ENCODE data around the gene AEBP1.

AEBP1 gene

DNA sequence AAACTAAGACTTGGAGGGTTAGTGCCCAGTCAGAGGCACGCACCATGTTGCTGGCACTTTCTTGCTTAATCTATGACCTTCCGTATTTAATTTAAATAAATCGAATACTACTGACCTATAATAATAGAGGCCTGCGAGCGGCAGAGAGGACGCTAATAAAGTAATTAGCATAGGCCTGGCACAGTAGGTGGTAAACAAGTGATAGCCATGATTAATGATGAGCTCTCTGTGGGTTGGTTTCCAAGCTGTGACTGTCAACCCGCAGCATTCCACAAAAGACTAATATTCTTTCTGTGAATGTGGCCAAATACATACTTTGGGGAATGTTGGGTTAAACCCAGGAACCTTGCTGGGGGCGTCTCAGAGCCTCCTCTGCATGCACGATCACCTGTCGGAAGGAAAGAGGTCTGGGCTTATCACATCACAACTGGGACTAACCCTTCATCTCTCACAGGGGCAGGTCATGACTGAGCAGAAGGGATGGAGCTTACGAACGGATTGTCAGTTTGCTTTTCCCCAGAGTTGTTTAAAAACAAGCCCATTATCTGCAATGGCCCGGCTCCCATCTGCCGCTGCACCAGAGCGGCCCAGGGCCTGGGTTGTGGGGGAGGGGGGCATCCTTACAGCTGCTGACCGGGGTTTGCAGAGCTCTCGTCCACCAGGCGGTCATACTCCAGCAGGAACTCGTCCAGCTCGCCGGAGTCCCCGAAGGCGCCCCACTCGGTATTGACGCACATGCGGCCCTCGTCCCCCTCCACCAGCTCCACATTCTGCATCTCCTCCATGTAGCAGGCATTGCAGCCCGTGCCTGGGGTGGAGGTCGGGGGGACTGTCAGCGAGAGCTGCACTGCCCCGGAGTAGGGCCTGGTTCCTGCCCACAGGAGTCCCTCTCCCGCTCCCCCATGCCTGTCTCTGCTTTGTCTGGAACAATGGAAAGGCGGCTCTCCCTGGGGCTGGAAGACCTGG lies 43.2 kb downstream of the AEBP1 start:
- Histone ChIP-seq H3K14ac (ENCODE audit: low read length in 2 of 2) (no peak overlapping the region), H2BK12ac (ENCODE audit: low read length in 2 of 2) (no peak overlapping the region), H3K4ac (ENCODE audit: low read depth in 1 of 2, low read length in 2 of 2) (no peak overlapping the region), H3K18ac (ENCODE audit: low read depth in 1 of 2, low read length in 2 of 2) (no peak overlapping the region), H3K23ac (ENCODE audit: low read length in 2 of 2) (no peak overlapping the region), H2AK5ac (ENCODE audit: low read length, severe bottlenecking) (no peak overlapping the region), H3K27ac (ENCODE audit: low read length, poor library complexity, severe bottlenecking) (no peak overlapping the region), H2BK5ac (ENCODE audit: low read depth, low read length, poor library complexity, severe bottlenecking) (no peak overlapping the region), H3K9ac (ENCODE audit: low read length) (no peak overlapping the region), H4K91ac (ENCODE audit: low read length) (no peak overlapping the region), H3K9me3 (ENCODE audit: control insufficient read depth, low read length) (no peaks in the 10 kb centered on the region), H3K27me3 (ENCODE audit: control insufficient read depth in 1 of 2, insufficient read depth in 1 of 2, low read length in 2 of 2) (peaks cover 16 to 22% of the 10 kb centered on the region in 2 experiments), H3K4me1 (ENCODE audit: control insufficient read depth, insufficient read depth, low read depth, low read length) (peaks cover 19% of the 10 kb centered on the region), H2BK15ac (ENCODE audit: low read depth, poor library complexity, severe bottlenecking) (no peak overlapping the region), H2AFZ (ENCODE audit: low read depth, low read length) (no peak overlapping the region), H3K79me1 (replicated peaks; ENCODE audit: low read length, poor library complexity, severe bottlenecking) (no peaks in the 10 kb centered on the region), H4K8ac (ENCODE audit: low read length) (no peak overlapping the region), H3K36me3 (ENCODE audit: control insufficient read depth in 1 of 2, insufficient read depth in 2 of 2, low read depth in 1 of 2, low read length in 2 of 2) (no peaks in the 10 kb centered on the region), H2BK120ac (ENCODE audit: low read depth, low read length) (no peak overlapping the region), H3K4me2 (ENCODE audit: low read length, poor library complexity, severe bottlenecking) (no peak overlapping the region), H3K4me3 (ENCODE audit: insufficient read depth in 1 of 2, low read depth in 1 of 2, low read length in 2 of 2) (no peak overlapping the region)
- no peak for DNase-seq
- WGBS = 85% methylated on average over 33 of the region's 33 CpGs

DNA sequence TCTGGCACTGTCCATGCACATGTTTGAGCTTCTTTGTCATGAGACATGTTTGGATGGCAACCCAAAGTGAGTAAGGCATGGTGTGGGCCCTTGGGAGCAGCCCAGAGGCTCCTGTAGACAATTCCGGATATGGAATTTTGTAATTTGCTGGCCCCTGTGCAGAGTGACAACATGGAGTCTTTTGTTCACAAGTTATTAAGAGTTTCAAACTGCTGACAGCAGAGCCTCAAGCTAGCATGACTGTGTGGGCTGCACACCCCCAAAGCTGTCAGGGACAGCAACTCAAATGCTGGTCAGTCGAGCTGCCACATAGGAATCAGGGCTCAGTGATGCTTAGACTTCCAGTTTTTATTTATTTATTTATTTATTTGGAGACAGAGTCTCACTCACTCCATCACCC lies 44.0 kb downstream of the AEBP1 start:
- peaks cover 19% of the 10 kb centered on the region for H3K4me1 ChIP-seq (ENCODE audit: control insufficient read depth, insufficient read depth, low read depth, low read length)
- no peak overlapping the region for H2BK120ac ChIP-seq (ENCODE audit: low read depth, low read length)
- no peak overlapping the region for H3K14ac ChIP-seq (ENCODE audit: low read length in 2 of 2)
- H3K23ac ChIP-seq (ENCODE audit: low read length in 2 of 2) = no peak overlapping the region
- no peak overlapping the region for H2BK15ac ChIP-seq (ENCODE audit: low read depth, poor library complexity, severe bottlenecking)
- no peak for DNase-seq
- H4K8ac ChIP-seq (ENCODE audit: low read length) = no peak overlapping the region
- no peaks in the 10 kb centered on the region for H3K36me3 ChIP-seq (ENCODE audit: control insufficient read depth in 1 of 2, insufficient read depth in 2 of 2, low read depth in 1 of 2, low read length in 2 of 2)
- H3K27ac ChIP-seq (ENCODE audit: low read length, poor library complexity, severe bottlenecking) = no peak overlapping the region
- no peak overlapping the region for H3K4me3 ChIP-seq (ENCODE audit: insufficient read depth in 1 of 2, low read depth in 1 of 2, low read length in 2 of 2)
- no peaks in the 10 kb centered on the region for H3K9me3 ChIP-seq (ENCODE audit: control insufficient read depth, low read length)
- H2BK12ac ChIP-seq (ENCODE audit: low read length in 2 of 2) = no peak overlapping the region
- H3K9ac ChIP-seq (ENCODE audit: low read length) = no peak overlapping the region
- H3K4ac ChIP-seq (ENCODE audit: low read depth in 1 of 2, low read length in 2 of 2) = no peak overlapping the region
- no peak overlapping the region for H2BK5ac ChIP-seq (ENCODE audit: low read depth, low read length, poor library complexity, severe bottlenecking)
- peaks cover 16 to 22% of the 10 kb centered on the region in 2 experiments for H3K27me3 ChIP-seq (ENCODE audit: control insufficient read depth in 1 of 2, insufficient read depth in 1 of 2, low read length in 2 of 2)
- no peak overlapping the region for H4K91ac ChIP-seq (ENCODE audit: low read length)
- H3K4me2 ChIP-seq (ENCODE audit: low read length, poor library complexity, severe bottlenecking) = no peak overlapping the region
- 92% methylated on average over 2 of the region's 2 CpGs for WGBS
- no peak overlapping the region for H3K18ac ChIP-seq (ENCODE audit: low read depth in 1 of 2, low read length in 2 of 2)
- H2AFZ ChIP-seq (ENCODE audit: low read depth, low read length) = no peak overlapping the region
- H3K79me1 ChIP-seq (replicated peaks; ENCODE audit: low read length, poor library complexity, severe bottlenecking) = no peaks in the 10 kb centered on the region
- no peak overlapping the region for H2AK5ac ChIP-seq (ENCODE audit: low read length, severe bottlenecking)

DNA sequence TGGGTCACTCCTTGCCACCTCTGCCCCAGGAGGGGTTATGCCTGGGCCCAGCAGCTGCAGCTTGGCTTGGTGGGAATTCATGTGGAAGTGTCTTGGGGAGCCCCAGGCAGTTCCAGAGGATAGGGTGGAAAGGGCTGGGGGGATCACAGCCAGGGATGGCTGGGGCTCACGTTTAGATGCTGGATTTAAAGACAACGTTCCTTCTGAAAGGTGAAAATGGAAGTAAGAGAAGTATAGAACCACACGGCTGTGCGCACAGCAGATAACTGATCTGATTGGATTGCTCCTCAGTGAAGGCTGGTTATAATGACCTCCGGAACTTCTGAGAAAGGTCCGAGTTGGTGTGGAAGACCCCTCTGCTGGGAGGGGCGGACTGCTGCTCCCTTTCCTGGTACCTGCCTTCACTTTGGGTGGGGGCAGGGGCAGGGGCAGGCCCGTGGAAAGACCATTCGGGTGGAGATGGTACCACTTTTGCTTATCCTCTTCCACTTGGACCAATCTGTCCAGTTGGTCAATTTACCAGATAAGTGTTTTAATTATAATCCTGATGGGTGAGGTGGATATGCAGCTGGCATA lies 44.9 kb downstream of the AEBP1 start:
- Histone ChIP-seq H2BK5ac (ENCODE audit: low read depth, low read length, poor library complexity, severe bottlenecking) (no peak overlapping the region), H2AK5ac (ENCODE audit: low read length, severe bottlenecking) (no peak overlapping the region), H3K14ac (ENCODE audit: low read length in 2 of 2) (no peak overlapping the region), H3K4me3 (ENCODE audit: insufficient read depth in 1 of 2, low read depth in 1 of 2, low read length in 2 of 2) (no peak overlapping the region), H3K36me3 (ENCODE audit: control insufficient read depth in 1 of 2, insufficient read depth in 2 of 2, low read depth in 1 of 2, low read length in 2 of 2) (no peaks in the 10 kb centered on the region), H2AFZ (ENCODE audit: low read depth, low read length) (no peak overlapping the region), H3K4ac (ENCODE audit: low read depth in 1 of 2, low read length in 2 of 2) (no peak overlapping the region), H3K23ac (ENCODE audit: low read length in 2 of 2) (no peak overlapping the region), H3K9me3 (ENCODE audit: control insufficient read depth, low read length) (no peaks in the 10 kb centered on the region), H3K4me2 (ENCODE audit: low read length, poor library complexity, severe bottlenecking) (no peak overlapping the region), H3K9ac (ENCODE audit: low read length) (no peak overlapping the region), H4K8ac (ENCODE audit: low read length) (no peak overlapping the region), H2BK120ac (ENCODE audit: low read depth, low read length) (no peak overlapping the region), H3K79me1 (replicated peaks; ENCODE audit: low read length, poor library complexity, severe bottlenecking) (no peaks in the 10 kb centered on the region), H4K91ac (ENCODE audit: low read length) (no peak overlapping the region), H3K27ac (ENCODE audit: low read length, poor library complexity, severe bottlenecking) (no peak overlapping the region), H3K27me3 (ENCODE audit: control insufficient read depth in 1 of 2, insufficient read depth in 1 of 2, low read length in 2 of 2) (peaks cover 16 to 22% of the 10 kb centered on the region in 2 experiments), H2BK12ac (ENCODE audit: low read length in 2 of 2) (no peak overlapping the region), H2BK15ac (ENCODE audit: low read depth, poor library complexity, severe bottlenecking) (no peak overlapping the region), H3K4me1 (ENCODE audit: control insufficient read depth, insufficient read depth, low read depth, low read length) (peaks cover 21% of the 10 kb centered on the region), H3K18ac (ENCODE audit: low read depth in 1 of 2, low read length in 2 of 2) (no peak overlapping the region)
- DNase-seq = no peak
- whole genome bisulfite sequencing = 85% methylated on average over 7 of the region's 9 CpGs

Measured in mesenchymal stem cell (in vitro differentiated cells and primary cell).